ENCODE measurements around the gene ALKBH1.

- no peak for TF ChIP-seq CTCF (IDR thresholded peaks at IDR 0.05; ENCODE audit: low read depth, low read length, poor library complexity, severe bottlenecking)
- no peak for TF ChIP-seq EZH2phosphoT487 (IDR thresholded peaks at IDR 0.05; ENCODE audit: borderline replicate concordance, low read length)
These were observed 13.6 kb upstream of the ALKBH1 start for GRCh38 chr14:77721437-77721836.
